HepG2 (cell line): ENCODE data around the gene TRIM28. TPM values are rescaled to one million over a fixed set of nuclear protein-coding genes. Genes with fewer than 3 reads are reported as not detected.

Experiments used
- ATAC-seq: fragments of 200-7000 bp; cut with Tn5 transposase; 3 replicates; pipeline ENCODE4 v1.9.1; 2020; ENCODE audit warnings: mild to moderate bottlenecking, moderate library complexity
- BruUV-seq: library from RNA; stranded (reverse); fragments of 400-500 nt; replicated peaks from 2 replicates; lab custom pipeline; 2021; lab: Mats Ljungman, UMichigan
- CTCF ChIA-PET: fragments of 300-600 bp; formaldehyde crosslinking; extraction: SDS; loops from one replicate; lab custom pipeline; 2021; ENCODE audit warnings: low total read pairs, inconsistent platforms, low intra/inter-chr PET ratio; lab: Yijun Ruan, JAX
- POLR2A ChIA-PET: fragments of 350-600 bp; sonication (Branson Sonifier 250); formaldehyde crosslinking; loops from one replicate; lab custom pipeline; 2020; ENCODE audit warnings: antibody characterized with exemption, inconsistent platforms; lab: Yijun Ruan, JAX
- DNase-seq: peaks from one replicate; pipeline ENCODE4 v3.0.0-alpha.2; 2015; ENCODE audit warnings: low spot score
- FAIRE-seq: peaks from 3 replicates; lab custom pipeline; 2011; peaks lifted over from hg19 to GRCh38; lab: Jason Lieb, UNC
- H2AFZ ChIP-seq: one replicate; pipeline ENCODE4 v1.6.1; 2011; ENCODE audit warnings: low read length, inconsistent platforms
- H3K27ac ChIP-seq: fragments of 300-600 bp; 3 replicates; pipeline ENCODE4 v1.8.0; 2011; ENCODE audit warnings: mixed run types, mild to moderate bottlenecking, mixed read lengths, low read length, inconsistent platforms; ENCODE audit not compliant: insufficient read depth; ENCODE audit errors: extremely low read length
- H3K27me3 ChIP-seq, 2 experiments: fragments of 200-600 bp in 1 of 2; 2 replicates in 1 of 2; 3 replicates in 1 of 2; pipeline versions ENCODE4 v1.6.0 to v1.8.0; 2011; ENCODE audit warnings: low read length in 2 of 2, mild to moderate bottlenecking in 2 of 2, moderate library complexity in 2 of 2, inconsistent platforms in 1 of 2; ENCODE audit not compliant: insufficient read depth in 2 of 2, control insufficient read depth in 1 of 2
- H3K36me3 ChIP-seq, 2 experiments: fragments of 200-600 bp in 1 of 2; replicated peaks in 1 of 2; 2 replicates in 1 of 2; 3 replicates in 1 of 2; pipeline versions ENCODE4 v1.5.1 to v1.8.0; 2011; ENCODE audit warnings: low read length in 2 of 2, inconsistent platforms in 1 of 2; ENCODE audit not compliant: insufficient read depth in 2 of 2, control insufficient read depth in 1 of 2
- H3K4me1 ChIP-seq: 2 replicates; pipeline ENCODE4 v1.5.1; 2012; ENCODE audit warnings: low read length, inconsistent platforms; ENCODE audit not compliant: insufficient read depth
- H3K4me2 ChIP-seq: 2 replicates; pipeline ENCODE4 v1.6.0; 2011; ENCODE audit warnings: low read depth, low read length, inconsistent platforms
- H3K4me3 ChIP-seq, 3 experiments: fragments of 200-600 bp in 1 of 3; sonication (generic), shearing (Covaris generic) in 1 of 3; replicated peaks in 1 of 3; 2 replicates each; pipeline ENCODE4 v1.5.1; 2011 to 2016; ENCODE audit warnings: low read length in 3 of 3, inconsistent platforms in 2 of 3, low read depth in 2 of 3, mild to moderate bottlenecking in 2 of 3, control low read depth in 1 of 3, mixed read lengths in 1 of 3; ENCODE audit not compliant: insufficient read depth in 1 of 3
- H3K79me2 ChIP-seq: one replicate; pipeline ENCODE4 v1.6.1; 2011; ENCODE audit warnings: low read length, inconsistent platforms; ENCODE audit not compliant: insufficient read depth
- H3K9ac ChIP-seq: 2 replicates; pipeline ENCODE4 v1.6.0; 2011; ENCODE audit warnings: mild to moderate bottlenecking, low read depth, low read length, inconsistent platforms; ENCODE audit not compliant: insufficient read depth
- H3K9me3 ChIP-seq: 2 replicates; pipeline ENCODE4 v1.5.1; 2012; ENCODE audit warnings: mild to moderate bottlenecking, low read length
- H4K20me1 ChIP-seq: 2 replicates; pipeline ENCODE4 v1.6.0; 2011; ENCODE audit warnings: inconsistent platforms, mild to moderate bottlenecking, low read length, moderate library complexity; ENCODE audit not compliant: insufficient read depth
- ELF4 ChIP-seq: sonication (generic); formaldehyde crosslinking; IDR thresholded peaks from 2 replicates; pipeline ENCODE4 v1.5.0; 2020; ENCODE audit warnings: missing genetic modification reagents, mild to moderate bottlenecking, moderate library complexity, borderline replicate concordance
- HOXA9 ChIP-seq: sonication (generic); formaldehyde crosslinking; IDR thresholded peaks from 2 replicates; pipeline ENCODE4 v1.8.1; 2022; ENCODE audit warnings: missing genetic modification reagents, mild to moderate bottlenecking, moderate library complexity, borderline replicate concordance
- SALL2 ChIP-seq: sonication (generic); formaldehyde crosslinking; IDR thresholded peaks from 2 replicates; pipeline ENCODE4 v1.8.1; 2023; ENCODE audit warnings: mild to moderate bottlenecking, missing genetic modification reagents, inconsistent platforms
- ZBTB7A ChIP-seq: sonication (generic); formaldehyde crosslinking; IDR thresholded peaks from 2 replicates; pipeline ENCODE4 v1.8.0; 2022; ENCODE audit warnings: mild to moderate bottlenecking, missing genetic modification reagents
- ZNF720 ChIP-seq: sonication (generic); formaldehyde crosslinking; IDR thresholded peaks from 2 replicates; pipeline ENCODE4 v1.4.0; 2020; ENCODE audit warnings: missing genetic modification reagents
- ZSCAN21 ChIP-seq: sonication (generic); formaldehyde crosslinking; IDR thresholded peaks from 2 replicates; pipeline ENCODE4 v1.8.0; 2022; ENCODE audit warnings: mild to moderate bottlenecking, missing genetic modification reagents, moderate library complexity, borderline replicate concordance
- WGBS: methylation state at CpG from one replicate; pipeline ENCODE4 v1.1.6; 2017; ENCODE audit warnings: low lambda C conversion rate; 5-methylcytosine and 5-hydroxymethylcytosine counted together
- in situ Hi-C: cut with HindIII; loops from 2 replicates; pipeline ENCODE4 v1.10.0; 2017; ENCODE audit warnings: low pct_unique_long_range_greater_than_20kb; ENCODE audit not compliant: extremely low pct_ligation_motif_present
- intact Hi-C: fragments of 100-400 bp; cut with micrococcal nuclease; formaldehyde crosslinking; loops from one replicate; pipeline ENCODE4 v1.10.0; 2022; ENCODE audit not compliant: unreplicated experiment
- polyA plus RNA-seq, 8 experiments: library from polyadenylated mRNA; depleted of rRNA in 3 of 8; stranded (reverse) in 7 of 8; unstranded in 1 of 8; fragments of >200 nt; fragmentation: Illumina TruSeq in 4 of 8; extraction: Trizol in 4 of 8; gene quantifications; 2 replicates each; pipeline versions ENCODE4 v1.2.1 to v1.2.3, GENCODE V29; 2011 to 2016; ENCODE audit warnings: low read depth in 4 of 8, missing spikeins in 1 of 8, mixed read lengths in 1 of 8; ENCODE audit not compliant: insufficient read depth in 1 of 8
- total RNA-seq, 5 experiments: library from RNA; depleted of rRNA; stranded (reverse); fragments of >200 nt; fragmentation: Illumina TruSeq; extraction: Trizol; gene quantifications; 2 replicates each; pipeline ENCODE4 v1.2.3, GENCODE V29; 2016; ENCODE audit warnings: low read depth in 1 of 5
- TF ChIP-seq, protein P1 (sequence below): sonication (generic); formaldehyde crosslinking; IDR thresholded peaks from 2 replicates; pipeline ENCODE4 v1.8.1; 2023; ENCODE audit warnings: mild to moderate bottlenecking, missing genetic modification reagents
- TF ChIP-seq, protein P2 (sequence below): sonication (generic); formaldehyde crosslinking; IDR thresholded peaks from 2 replicates; pipeline ENCODE4 v1.8.0; 2022; ENCODE audit warnings: missing genetic modification reagents, mild to moderate bottlenecking, inconsistent platforms, borderline replicate concordance
- TF ChIP-seq, protein P3 (sequence below): sonication (generic); formaldehyde crosslinking; IDR thresholded peaks from 2 replicates; pipeline ENCODE4 v1.5.1; 2020; ENCODE audit warnings: missing genetic modification reagents, mild to moderate bottlenecking, borderline replicate concordance
- TF ChIP-seq, protein P4 (sequence below), 2 experiments: IDR thresholded peaks; 2 replicates each; pipeline ENCODE4 v1.6.1; 2011 to 2012; ENCODE audit warnings: low read length in 2 of 2, borderline replicate concordance in 1 of 2, low read depth in 1 of 2, mild to moderate bottlenecking in 1 of 2, moderate library complexity in 1 of 2
- TF ChIP-seq, protein P5 (sequence below): sonication (generic); formaldehyde crosslinking; IDR thresholded peaks from 2 replicates; pipeline ENCODE4 v1.5.0; 2020; ENCODE audit warnings: mild to moderate bottlenecking, missing genetic modification reagents, moderate library complexity

Gene TRIM28
- total and polyA plus RNA-seq, 2 of the 13 experiments (the other 11 are each of a cell fraction or from before 2014, with no cell fraction given): 361 to 439 TPM

DNA sequence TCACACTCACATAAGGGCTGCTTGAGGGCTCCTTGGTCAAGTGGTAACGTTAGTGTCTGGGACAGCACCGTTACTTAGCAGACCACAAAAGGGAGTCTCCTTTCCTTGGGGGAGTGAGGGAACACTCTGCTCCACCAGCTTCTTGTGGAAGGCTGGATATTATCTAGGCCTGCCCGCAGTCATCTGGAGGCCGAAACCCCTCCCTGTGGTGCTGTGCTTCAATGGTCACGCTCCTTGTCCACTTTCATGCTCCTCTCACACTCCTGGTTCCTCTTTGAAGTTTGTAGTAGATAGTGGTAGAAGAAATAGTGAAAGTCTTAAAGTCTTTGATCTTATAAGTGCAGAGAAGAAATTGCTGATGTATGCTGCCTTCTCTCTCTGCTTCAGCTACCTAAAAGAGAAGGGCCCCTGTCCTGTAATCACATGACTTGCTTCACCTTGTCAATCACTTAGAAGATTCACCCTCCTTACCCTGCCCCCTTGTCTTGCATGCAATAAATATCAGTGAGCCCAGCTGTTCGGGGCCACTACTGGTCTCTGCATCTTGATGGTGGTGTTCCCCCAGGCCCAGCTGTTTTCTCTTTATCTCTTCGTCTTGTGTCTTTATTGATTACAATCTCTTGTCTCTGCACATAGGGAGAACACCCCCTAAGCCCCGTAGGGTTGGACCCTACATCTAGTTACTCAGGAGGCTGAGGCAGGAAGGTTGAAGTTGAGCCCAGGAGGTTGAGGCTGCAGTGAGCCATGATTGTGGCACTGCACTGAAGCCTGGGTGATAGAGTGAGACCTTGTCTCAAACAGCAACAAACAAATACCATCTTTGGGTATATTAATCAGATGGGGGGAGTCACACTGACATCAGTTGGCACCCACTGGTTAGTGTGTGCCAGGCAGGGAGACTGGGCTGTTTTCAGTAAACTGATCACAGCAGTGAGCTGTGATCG lies 40.9 kb downstream of the TRIM28 start:
- no peak for FAIRE-seq
- BruUV-seq: no TSS peak
- intact Hi-C loops: no loop called here

More for the DNA sequence above, 40.9 kb downstream of the TRIM28 start:
- Histone ChIP-seq H3K27ac (no peak overlapping the region), H2AFZ (no peak overlapping the region), H3K4me2 (no peak overlapping the region), H3K4me1 (no peaks in the 10 kb centered on the region), H3K79me2 (no peaks in the 10 kb centered on the region), H3K9ac (no peak overlapping the region), H3K4me3 (no peak overlapping the region), H3K9me3 (no peaks in the 10 kb centered on the region), H3K27me3 (no peaks in the 10 kb centered on the region), H3K36me3 (peaks cover 3 to 13% of the 10 kb centered on the region in 2 experiments; a peak in 4 of 5 replicates), H4K20me1 (no peaks in the 10 kb centered on the region)
- DNase-seq: no peak
- POLR2A ChIA-PET: interaction anchor here (0.6 kb wide), 1 partner anchor 10 kb away, joined by 3 read pairs; no protein-coding TSS in a partner anchor
- ATAC-seq: no peak
- TF ChIP-seq, protein P1, sequence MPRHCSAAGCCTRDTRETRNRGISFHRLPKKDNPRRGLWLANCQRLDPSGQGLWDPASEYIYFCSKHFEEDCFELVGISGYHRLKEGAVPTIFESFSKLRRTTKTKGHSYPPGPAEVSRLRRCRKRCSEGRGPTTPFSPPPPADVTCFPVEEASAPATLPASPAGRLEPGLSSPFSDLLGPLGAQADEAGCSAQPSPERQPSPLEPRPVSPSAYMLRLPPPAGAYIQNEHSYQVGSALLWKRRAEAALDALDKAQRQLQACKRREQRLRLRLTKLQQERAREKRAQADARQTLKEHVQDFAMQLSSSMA: no peak
- TF ChIP-seq ELF4 (CRISPR knock-in tag) (no peak), SALL2 (CRISPR knock-in tag) (no peak), ZSCAN21 (CRISPR knock-in tag) (no peak), ZNF720 (CRISPR knock-in tag) (no peak), HOXA9 (CRISPR knock-in tag) (no peak), ZBTB7A (no peak)
- TF ChIP-seq, protein P2, sequence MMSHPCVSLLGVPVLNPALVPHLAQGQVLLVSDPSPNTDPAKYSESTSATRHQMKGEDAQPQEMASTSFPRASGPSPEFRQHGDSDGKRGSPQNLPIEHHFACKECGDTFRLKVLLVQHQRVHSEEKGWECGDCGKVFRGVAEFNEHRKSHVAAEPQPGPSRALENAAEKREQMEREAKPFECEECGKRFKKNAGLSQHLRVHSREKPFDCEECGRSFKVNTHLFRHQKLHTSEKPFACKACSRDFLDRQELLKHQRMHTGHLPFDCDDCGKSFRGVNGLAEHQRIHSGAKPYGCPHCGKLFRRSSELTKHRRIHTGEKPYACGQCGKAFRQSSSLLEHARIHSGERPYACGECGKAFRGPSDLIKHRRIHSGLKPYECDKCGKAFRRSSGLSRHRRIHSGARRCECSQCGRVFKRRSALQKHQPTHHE (CRISPR knock-in tag): no peak
- TF ChIP-seq, protein P3, sequence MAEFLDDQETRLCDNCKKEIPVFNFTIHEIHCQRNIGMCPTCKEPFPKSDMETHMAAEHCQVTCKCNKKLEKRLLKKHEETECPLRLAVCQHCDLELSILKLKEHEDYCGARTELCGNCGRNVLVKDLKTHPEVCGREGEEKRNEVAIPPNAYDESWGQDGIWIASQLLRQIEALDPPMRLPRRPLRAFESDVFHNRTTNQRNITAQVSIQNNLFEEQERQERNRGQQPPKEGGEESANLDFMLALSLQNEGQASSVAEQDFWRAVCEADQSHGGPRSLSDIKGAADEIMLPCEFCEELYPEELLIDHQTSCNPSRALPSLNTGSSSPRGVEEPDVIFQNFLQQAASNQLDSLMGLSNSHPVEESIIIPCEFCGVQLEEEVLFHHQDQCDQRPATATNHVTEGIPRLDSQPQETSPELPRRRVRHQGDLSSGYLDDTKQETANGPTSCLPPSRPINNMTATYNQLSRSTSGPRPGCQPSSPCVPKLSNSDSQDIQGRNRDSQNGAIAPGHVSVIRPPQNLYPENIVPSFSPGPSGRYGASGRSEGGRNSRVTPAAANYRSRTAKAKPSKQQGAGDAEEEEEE: no peak
- TF ChIP-seq, protein P4, sequence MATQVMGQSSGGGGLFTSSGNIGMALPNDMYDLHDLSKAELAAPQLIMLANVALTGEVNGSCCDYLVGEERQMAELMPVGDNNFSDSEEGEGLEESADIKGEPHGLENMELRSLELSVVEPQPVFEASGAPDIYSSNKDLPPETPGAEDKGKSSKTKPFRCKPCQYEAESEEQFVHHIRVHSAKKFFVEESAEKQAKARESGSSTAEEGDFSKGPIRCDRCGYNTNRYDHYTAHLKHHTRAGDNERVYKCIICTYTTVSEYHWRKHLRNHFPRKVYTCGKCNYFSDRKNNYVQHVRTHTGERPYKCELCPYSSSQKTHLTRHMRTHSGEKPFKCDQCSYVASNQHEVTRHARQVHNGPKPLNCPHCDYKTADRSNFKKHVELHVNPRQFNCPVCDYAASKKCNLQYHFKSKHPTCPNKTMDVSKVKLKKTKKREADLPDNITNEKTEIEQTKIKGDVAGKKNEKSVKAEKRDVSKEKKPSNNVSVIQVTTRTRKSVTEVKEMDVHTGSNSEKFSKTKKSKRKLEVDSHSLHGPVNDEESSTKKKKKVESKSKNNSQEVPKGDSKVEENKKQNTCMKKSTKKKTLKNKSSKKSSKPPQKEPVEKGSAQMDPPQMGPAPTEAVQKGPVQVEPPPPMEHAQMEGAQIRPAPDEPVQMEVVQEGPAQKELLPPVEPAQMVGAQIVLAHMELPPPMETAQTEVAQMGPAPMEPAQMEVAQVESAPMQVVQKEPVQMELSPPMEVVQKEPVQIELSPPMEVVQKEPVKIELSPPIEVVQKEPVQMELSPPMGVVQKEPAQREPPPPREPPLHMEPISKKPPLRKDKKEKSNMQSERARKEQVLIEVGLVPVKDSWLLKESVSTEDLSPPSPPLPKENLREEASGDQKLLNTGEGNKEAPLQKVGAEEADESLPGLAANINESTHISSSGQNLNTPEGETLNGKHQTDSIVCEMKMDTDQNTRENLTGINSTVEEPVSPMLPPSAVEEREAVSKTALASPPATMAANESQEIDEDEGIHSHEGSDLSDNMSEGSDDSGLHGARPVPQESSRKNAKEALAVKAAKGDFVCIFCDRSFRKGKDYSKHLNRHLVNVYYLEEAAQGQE (IDR thresholded peaks at IDR 0.05; ENCODE audit: borderline replicate concordance in 1 of 2, low read depth in 1 of 2, low read length in 2 of 2): no peak
- TF ChIP-seq, protein P5, sequence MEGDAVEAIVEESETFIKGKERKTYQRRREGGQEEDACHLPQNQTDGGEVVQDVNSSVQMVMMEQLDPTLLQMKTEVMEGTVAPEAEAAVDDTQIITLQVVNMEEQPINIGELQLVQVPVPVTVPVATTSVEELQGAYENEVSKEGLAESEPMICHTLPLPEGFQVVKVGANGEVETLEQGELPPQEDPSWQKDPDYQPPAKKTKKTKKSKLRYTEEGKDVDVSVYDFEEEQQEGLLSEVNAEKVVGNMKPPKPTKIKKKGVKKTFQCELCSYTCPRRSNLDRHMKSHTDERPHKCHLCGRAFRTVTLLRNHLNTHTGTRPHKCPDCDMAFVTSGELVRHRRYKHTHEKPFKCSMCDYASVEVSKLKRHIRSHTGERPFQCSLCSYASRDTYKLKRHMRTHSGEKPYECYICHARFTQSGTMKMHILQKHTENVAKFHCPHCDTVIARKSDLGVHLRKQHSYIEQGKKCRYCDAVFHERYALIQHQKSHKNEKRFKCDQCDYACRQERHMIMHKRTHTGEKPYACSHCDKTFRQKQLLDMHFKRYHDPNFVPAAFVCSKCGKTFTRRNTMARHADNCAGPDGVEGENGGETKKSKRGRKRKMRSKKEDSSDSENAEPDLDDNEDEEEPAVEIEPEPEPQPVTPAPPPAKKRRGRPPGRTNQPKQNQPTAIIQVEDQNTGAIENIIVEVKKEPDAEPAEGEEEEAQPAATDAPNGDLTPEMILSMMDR (CRISPR knock-in tag): no peak
- CTCF ChIA-PET: no interaction called here
- in situ Hi-C loops: no loop called here
- 99% methylated on average over 8 of the region's 9 CpGs for WGBS
